ENCODE measurements around the gene RNU2-63P.
"Not testable (repeated sequence)": the region's sequence is repeated elsewhere in the genome, so short reads cannot be mapped to it uniquely, and the experiment has no call there.

DNA sequence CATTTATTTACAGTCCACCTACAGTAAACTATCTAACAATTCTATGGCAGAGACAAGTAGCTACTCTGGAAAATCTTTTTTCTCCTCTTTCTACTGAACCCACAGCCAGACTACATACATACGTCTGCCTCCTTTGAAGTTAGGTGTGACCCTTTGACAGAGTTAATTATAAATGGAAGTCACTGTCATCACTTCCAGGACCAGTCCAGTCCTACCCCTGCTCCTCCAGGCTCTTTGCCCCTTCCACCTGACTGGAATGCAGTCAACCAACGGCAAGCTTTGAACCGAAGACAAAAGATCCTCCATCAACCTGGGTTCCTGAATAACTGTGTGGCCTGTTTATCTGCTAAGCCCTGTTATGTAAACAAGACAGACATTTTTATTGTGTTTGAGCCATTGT is 35.2 kb downstream of the RNU2-63P start:
- TF ChIP-seq CTCF (conservative IDR thresholded peaks at IDR 0.05); ZFX (IDR thresholded peaks at IDR 0.05): not testable (repeated sequence)

All from C4-2B (cell line).